Activated B cell treated with CpG ODN at 0.5 μM for 24 hours (primary cell): ENCODE results near the gene KCND2. TPM values are rescaled to one million over a fixed set of nuclear protein-coding genes. Genes with fewer than 3 reads are reported as not detected.

Source experiments
- ATAC-seq: fragments of 200-7000 bp; cut with Tn5 transposase; one replicate; pipeline ENCODE4 v1.10.0; 2021; ENCODE audit warnings: low read depth, mild to moderate bottlenecking, moderate library complexity
- CTCF ChIA-PET: fragments of 350-600 bp; sonication (Branson Sonifier 250); formaldehyde crosslinking; loops from one replicate; lab custom pipeline; 2021; ENCODE audit warnings: antibody characterized with exemption; lab: Charles Lee
- POLR2A ChIA-PET: fragments of 350-600 bp; sonication (Branson Sonifier 250); formaldehyde crosslinking; loops from one replicate; lab custom pipeline; 2021; ENCODE audit warnings: antibody characterized with exemption; lab: Charles Lee
- DNase-seq: peaks from one replicate; pipeline ENCODE4 v3.0.0; 2022
- H3K27ac Mint-ChIP-seq: one replicate; pipeline ENCODE4 v1.8.0; 2020; ENCODE audit warnings: mixed read lengths
- H3K27me3 Mint-ChIP-seq: one replicate; pipeline ENCODE4 v1.8.0; 2021; ENCODE audit warnings: mixed read lengths
- H3K36me3 Mint-ChIP-seq: one replicate; pipeline ENCODE4 v1.8.0; 2021; ENCODE audit warnings: low read depth, mixed read lengths
- H3K4me1 Mint-ChIP-seq: one replicate; pipeline ENCODE4 v1.8.0; 2021; ENCODE audit warnings: mixed read lengths
- H3K4me3 Mint-ChIP-seq: one replicate; pipeline ENCODE4 v1.8.0; 2020; ENCODE audit warnings: mild to moderate bottlenecking, mixed read lengths
- H3K9me3 Mint-ChIP-seq: one replicate; pipeline ENCODE4 v1.8.0; 2020; ENCODE audit warnings: mixed read lengths
- intact Hi-C: fragments of 100-400 bp; cut with micrococcal nuclease; formaldehyde crosslinking; loops from one replicate; pipeline ENCODE4 v1.15.1; 2024
- total RNA-seq: library from RNA; stranded (reverse); gene quantifications from 2 replicates; pipeline ENCODE4 v1.2.3, GENCODE V29; 2022
- TF ChIP-seq, protein P1 (sequence below): fragments of 200-600 bp; IDR thresholded peaks from one replicate; pipeline ENCODE4 v1.8.0; 2022; ENCODE audit warnings: antibody characterized with exemption, mild to moderate bottlenecking

Gene KCND2
- total RNA-seq, 1 donor from 2014 or later: not detected

GRCh38 chr7:120395526-120396019, 122.6 kb downstream of the KCND2 start:
- no peak for DNase-seq
- ChIA-PET POLR2A (no interaction called here), CTCF (no interaction called here)
- TF ChIP-seq, protein P1, sequence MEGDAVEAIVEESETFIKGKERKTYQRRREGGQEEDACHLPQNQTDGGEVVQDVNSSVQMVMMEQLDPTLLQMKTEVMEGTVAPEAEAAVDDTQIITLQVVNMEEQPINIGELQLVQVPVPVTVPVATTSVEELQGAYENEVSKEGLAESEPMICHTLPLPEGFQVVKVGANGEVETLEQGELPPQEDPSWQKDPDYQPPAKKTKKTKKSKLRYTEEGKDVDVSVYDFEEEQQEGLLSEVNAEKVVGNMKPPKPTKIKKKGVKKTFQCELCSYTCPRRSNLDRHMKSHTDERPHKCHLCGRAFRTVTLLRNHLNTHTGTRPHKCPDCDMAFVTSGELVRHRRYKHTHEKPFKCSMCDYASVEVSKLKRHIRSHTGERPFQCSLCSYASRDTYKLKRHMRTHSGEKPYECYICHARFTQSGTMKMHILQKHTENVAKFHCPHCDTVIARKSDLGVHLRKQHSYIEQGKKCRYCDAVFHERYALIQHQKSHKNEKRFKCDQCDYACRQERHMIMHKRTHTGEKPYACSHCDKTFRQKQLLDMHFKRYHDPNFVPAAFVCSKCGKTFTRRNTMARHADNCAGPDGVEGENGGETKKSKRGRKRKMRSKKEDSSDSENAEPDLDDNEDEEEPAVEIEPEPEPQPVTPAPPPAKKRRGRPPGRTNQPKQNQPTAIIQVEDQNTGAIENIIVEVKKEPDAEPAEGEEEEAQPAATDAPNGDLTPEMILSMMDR: no peak
- no peaks in the 10 kb centered on the region for H3K4me1 Mint-ChIP-seq
- H3K27me3 Mint-ChIP-seq: no peaks in the 10 kb centered on the region
- intact Hi-C loops: no loop called here
- no peak for ATAC-seq
- H3K9me3 Mint-ChIP-seq: peaks cover 2% of the 10 kb centered on the region
- no peak overlapping the region for H3K27ac Mint-ChIP-seq
- no peak overlapping the region for H3K4me3 Mint-ChIP-seq
- H3K36me3 Mint-ChIP-seq: no peaks in the 10 kb centered on the region

DNA sequence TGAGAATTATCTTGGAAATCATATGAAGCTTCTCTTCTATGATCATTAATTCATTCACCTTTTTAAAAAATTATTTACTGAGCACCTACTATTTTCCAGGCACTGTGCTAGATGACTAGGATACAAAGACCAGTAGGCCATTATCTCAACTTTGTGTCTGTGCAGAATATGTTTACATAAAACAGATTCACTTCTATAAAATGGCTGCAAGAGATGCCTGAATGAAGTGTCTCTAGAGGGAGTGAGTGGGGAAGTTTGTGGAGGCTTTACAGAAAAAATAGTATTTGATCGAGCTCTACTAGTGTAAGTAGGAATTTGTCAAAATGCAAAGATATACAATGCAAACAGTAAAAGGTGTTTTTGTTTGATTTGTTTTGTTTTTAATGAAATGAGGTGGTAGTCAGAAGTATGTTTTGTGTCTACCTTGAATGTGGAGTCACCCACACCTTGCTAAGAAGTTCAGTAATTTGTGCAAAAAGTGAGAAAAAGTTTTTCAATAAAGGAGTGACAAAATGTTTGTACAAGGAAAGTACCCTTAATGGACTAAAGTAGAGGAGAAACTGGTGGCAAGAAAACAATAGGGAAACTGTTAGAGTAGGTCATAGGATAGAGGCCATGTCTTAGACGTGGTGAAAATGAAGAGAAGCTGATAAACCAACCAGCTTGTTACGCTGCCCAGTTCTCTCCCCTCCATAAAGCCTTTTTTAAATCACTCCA, 125.5 kb downstream of the KCND2 start:
- CTCF ChIA-PET: no interaction called here

DNA sequence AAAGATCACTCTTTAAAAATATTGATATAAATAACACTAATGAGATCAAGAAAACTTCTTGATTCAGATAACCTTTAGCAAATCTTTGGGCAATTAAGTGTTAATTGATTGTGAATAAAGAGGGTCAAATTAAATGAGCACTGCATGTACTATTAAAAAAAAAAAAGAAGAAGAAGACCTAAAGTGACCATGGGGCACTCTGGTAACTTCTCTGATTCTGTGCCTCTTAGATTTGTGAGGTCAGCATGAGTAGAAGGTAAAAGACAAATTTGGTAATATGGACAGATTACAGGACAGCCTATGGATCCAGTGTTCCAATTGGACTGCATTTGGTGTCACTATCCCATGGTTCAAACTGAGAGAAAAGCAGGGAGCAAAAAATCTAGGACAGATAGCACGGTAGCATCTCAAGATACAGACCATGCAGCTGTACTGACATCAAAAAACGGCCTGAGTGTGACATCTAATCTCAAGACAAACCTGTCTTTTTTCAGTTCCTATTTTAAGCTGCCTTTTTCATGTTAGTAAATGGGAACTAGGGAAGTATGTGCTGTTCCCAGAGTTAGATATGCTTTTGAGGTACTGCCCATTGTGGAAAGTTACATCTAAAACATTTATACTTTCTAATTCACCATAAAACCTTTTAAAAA, 128.0 kb downstream of the KCND2 start:
- POLR2A ChIA-PET: no interaction called here
- intact Hi-C loops: no loop called here
- H3K36me3 Mint-ChIP-seq: no peaks in the 10 kb centered on the region
- TF ChIP-seq, protein P1: no peak
- H3K9me3 Mint-ChIP-seq: no peaks in the 10 kb centered on the region
- H3K4me1 Mint-ChIP-seq: no peaks in the 10 kb centered on the region
- ATAC-seq: no peak
- CTCF ChIA-PET: no interaction called here
- DNase-seq: no peak
- H3K27me3 Mint-ChIP-seq: no peaks in the 10 kb centered on the region
- H3K27ac Mint-ChIP-seq: no peak overlapping the region
- H3K4me3 Mint-ChIP-seq: no peak overlapping the region

More for the DNA sequence above, 125.5 kb downstream of the KCND2 start:
- Mint-ChIP-seq H3K9me3 (no peaks in the 10 kb centered on the region), H3K27me3 (no peaks in the 10 kb centered on the region), H3K36me3 (no peaks in the 10 kb centered on the region), H3K27ac (no peak overlapping the region), H3K4me3 (no peak overlapping the region), H3K4me1 (no peaks in the 10 kb centered on the region)
- TF ChIP-seq, protein P1: no peak
- DNase-seq: no peak
- POLR2A ChIA-PET: no interaction called here
- ATAC-seq: no peak
- intact Hi-C loops: no loop called here

DNA sequence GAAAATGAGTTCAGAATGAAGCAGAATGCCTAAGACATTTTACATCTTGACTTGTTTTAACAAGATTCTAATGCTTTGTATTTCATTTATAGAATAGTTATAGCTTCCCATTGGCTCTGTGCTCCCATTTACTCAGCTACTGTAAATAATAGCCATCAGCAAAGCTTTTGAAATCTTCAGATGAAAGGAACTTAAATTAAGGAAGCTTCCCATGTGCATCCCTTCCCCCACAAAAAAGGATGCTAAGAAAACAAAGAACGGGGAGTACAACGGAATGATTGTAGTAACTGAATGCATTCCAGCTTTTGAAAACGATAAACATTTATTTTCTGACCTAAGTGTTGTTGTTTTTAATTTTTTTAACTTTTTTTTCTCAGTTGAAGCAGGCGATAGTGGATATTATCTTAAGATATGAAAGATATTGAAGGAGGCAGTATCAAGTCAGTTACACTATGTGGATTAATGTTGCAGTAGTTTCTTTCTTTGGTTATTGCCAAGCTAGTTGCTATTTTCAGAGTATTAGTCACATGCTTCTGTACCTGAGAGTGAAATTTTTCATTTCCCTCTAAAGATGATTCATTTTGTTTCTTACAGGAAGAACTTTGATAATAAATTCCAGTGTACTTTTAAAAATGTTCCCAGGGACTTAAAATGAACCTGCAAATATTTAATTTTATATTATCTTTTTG, 129.2 kb downstream of the KCND2 start:
- DNase-seq (no peak), ATAC-seq (no peak)
- no peak overlapping the region for H3K4me3 Mint-ChIP-seq
- no peaks in the 10 kb centered on the region for H3K36me3 Mint-ChIP-seq
- no peak overlapping the region for H3K27ac Mint-ChIP-seq
- no peaks in the 10 kb centered on the region for H3K9me3 Mint-ChIP-seq
- H3K27me3 Mint-ChIP-seq: no peaks in the 10 kb centered on the region
- ChIA-PET POLR2A (no interaction called here), CTCF (no interaction called here)
- H3K4me1 Mint-ChIP-seq: no peaks in the 10 kb centered on the region
- intact Hi-C loops: no loop called here
- TF ChIP-seq, protein P1: no peak

DNA sequence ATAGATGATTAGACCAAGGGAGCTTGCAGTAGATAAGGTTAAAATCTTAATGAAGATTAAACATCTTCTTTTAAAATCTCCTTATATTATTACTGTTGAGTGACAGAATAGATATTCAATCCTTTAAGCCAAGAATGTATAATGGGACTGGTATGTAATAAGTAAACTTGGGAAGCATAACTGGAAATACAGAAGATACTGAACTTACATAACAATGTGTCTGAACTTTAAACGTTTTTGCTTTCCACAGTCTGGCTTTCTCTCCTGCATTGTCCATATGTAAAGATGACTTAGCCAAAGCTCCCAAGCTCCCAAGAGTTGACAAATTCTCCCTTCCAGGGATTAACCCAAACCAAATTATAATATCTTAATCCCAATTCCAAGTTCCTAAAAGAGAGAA, 129.8 kb downstream of the KCND2 start:
- ATAC-seq: no peak
- CTCF ChIA-PET: no interaction called here
- DNase-seq: no peak
- Mint-ChIP-seq H3K4me1 (no peaks in the 10 kb centered on the region), H3K36me3 (no peaks in the 10 kb centered on the region), H3K4me3 (no peak overlapping the region), H3K9me3 (no peaks in the 10 kb centered on the region), H3K27ac (no peak overlapping the region), H3K27me3 (no peaks in the 10 kb centered on the region)
- TF ChIP-seq, protein P1: no peak
- intact Hi-C loops: no loop called here
- POLR2A ChIA-PET: no interaction called here
